WTC11 (cell line): ENCODE measurements around the gene ARL10.

Source experiments
- MXD4 ChIP-seq: fragments of 250-450 bp; sonication (Bioruptor Pico); IDR thresholded peaks from 2 replicates; pipeline ENCODE4 v1.8.0; 2021; ENCODE audit warnings: mild to moderate bottlenecking, moderate library complexity, borderline replicate concordance
- NFYB ChIP-seq: sonication (generic); formaldehyde crosslinking; conservative IDR thresholded peaks from 2 replicates; pipeline ENCODE4 v1.8.0; 2022; ENCODE audit warnings: low read depth, missing genetic modification reagents
- SMAD3 ChIP-seq: sonication (generic); formaldehyde crosslinking; IDR thresholded peaks from 2 replicates; pipeline ENCODE4 v1.8.0; 2022; ENCODE audit warnings: missing genetic modification reagents, mild to moderate bottlenecking, borderline replicate concordance
- ZNF138 ChIP-seq: sonication (generic); formaldehyde crosslinking; conservative IDR thresholded peaks from 2 replicates; pipeline ENCODE4 v1.8.1; 2022; ENCODE audit warnings: mild to moderate bottlenecking, moderate library complexity, missing genetic modification reagents
- TF ChIP-seq, protein P1 (sequence below): fragments of 200-600 bp; IDR thresholded peaks from 2 replicates; pipeline ENCODE4 v1.8.0; 2022; ENCODE audit warnings: antibody characterized with exemption
- TF ChIP-seq, protein P2 (sequence below): sonication (generic); formaldehyde crosslinking; IDR thresholded peaks from 2 replicates; pipeline ENCODE4 v1.8.0; 2022; ENCODE audit warnings: mild to moderate bottlenecking, missing genetic modification reagents
- TF ChIP-seq, protein P3 (sequence below): sonication (generic); formaldehyde crosslinking; IDR thresholded peaks from 2 replicates; pipeline ENCODE4 v1.8.1; 2023; ENCODE audit warnings: mild to moderate bottlenecking, missing genetic modification reagents, moderate library complexity
- TF ChIP-seq, protein P4 (sequence below): fragments of 250-450 bp; sonication (Bioruptor Pico); IDR thresholded peaks from 2 replicates; pipeline ENCODE4 v1.9.0; 2021; ENCODE audit warnings: moderate library complexity, mild to moderate bottlenecking, inconsistent platforms, borderline replicate concordance
- TF ChIP-seq, protein P5 (sequence below): sonication (generic); formaldehyde crosslinking; conservative IDR thresholded peaks from 2 replicates; pipeline ENCODE4 v1.8.1; 2022; ENCODE audit warnings: mild to moderate bottlenecking, missing genetic modification reagents
- TF ChIP-seq, protein P6 (sequence below): sonication (generic); formaldehyde crosslinking; IDR thresholded peaks from 2 replicates; pipeline ENCODE4 v1.8.0; 2022; ENCODE audit warnings: mild to moderate bottlenecking, missing genetic modification reagents
- TF ChIP-seq, protein P7 (sequence below): sonication (generic); formaldehyde crosslinking; IDR thresholded peaks from 2 replicates; pipeline ENCODE4 v1.8.1; 2023; ENCODE audit warnings: mild to moderate bottlenecking, missing genetic modification reagents, moderate library complexity

DNA sequence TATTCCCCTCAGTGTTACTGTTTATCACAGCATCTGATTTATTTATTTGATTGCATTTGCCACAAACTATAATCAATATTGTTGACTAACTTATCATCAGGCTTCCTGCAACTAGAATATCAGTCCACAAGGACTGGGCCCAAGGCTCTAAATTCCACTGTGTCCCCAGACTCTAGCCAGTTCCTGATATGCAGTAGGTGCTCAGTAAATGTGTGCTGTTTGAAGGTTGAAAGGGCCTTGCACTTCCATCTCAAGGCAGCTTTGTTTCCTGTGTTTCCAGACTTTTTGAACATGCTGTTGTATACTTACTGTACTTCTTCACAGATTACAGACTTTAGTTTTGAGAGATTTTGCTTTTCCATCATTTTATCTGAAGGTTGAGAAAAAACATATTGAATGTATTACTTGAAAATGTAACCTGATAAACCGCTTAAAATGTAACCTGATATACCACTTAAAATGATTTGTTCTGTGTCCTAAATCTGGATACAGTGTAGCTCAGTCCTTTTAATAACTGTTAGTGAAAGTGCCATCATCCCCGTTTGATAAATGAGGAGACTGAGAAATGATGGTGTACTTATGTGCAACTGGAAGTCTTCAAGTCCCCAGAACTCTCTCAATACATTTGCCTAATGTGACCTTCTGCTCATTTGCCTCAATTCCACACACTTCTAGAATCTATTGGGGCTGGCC lies 22.4 kb upstream of the ARL10 start:
- TF ChIP-seq, protein P1, sequence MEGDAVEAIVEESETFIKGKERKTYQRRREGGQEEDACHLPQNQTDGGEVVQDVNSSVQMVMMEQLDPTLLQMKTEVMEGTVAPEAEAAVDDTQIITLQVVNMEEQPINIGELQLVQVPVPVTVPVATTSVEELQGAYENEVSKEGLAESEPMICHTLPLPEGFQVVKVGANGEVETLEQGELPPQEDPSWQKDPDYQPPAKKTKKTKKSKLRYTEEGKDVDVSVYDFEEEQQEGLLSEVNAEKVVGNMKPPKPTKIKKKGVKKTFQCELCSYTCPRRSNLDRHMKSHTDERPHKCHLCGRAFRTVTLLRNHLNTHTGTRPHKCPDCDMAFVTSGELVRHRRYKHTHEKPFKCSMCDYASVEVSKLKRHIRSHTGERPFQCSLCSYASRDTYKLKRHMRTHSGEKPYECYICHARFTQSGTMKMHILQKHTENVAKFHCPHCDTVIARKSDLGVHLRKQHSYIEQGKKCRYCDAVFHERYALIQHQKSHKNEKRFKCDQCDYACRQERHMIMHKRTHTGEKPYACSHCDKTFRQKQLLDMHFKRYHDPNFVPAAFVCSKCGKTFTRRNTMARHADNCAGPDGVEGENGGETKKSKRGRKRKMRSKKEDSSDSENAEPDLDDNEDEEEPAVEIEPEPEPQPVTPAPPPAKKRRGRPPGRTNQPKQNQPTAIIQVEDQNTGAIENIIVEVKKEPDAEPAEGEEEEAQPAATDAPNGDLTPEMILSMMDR: no peak
- no peak for TF ChIP-seq SMAD3
- TF ChIP-seq, protein P2, sequence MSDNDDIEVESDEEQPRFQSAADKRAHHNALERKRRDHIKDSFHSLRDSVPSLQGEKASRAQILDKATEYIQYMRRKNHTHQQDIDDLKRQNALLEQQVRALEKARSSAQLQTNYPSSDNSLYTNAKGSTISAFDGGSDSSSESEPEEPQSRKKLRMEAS (CRISPR knock-in tag): no peak
- TF ChIP-seq MXD4: no peak
- TF ChIP-seq, protein P3, sequence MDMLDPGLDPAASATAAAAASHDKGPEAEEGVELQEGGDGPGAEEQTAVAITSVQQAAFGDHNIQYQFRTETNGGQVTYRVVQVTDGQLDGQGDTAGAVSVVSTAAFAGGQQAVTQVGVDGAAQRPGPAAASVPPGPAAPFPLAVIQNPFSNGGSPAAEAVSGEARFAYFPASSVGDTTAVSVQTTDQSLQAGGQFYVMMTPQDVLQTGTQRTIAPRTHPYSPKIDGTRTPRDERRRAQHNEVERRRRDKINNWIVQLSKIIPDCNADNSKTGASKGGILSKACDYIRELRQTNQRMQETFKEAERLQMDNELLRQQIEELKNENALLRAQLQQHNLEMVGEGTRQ (CRISPR knock-in tag): no peak
- TF ChIP-seq, protein P4, sequence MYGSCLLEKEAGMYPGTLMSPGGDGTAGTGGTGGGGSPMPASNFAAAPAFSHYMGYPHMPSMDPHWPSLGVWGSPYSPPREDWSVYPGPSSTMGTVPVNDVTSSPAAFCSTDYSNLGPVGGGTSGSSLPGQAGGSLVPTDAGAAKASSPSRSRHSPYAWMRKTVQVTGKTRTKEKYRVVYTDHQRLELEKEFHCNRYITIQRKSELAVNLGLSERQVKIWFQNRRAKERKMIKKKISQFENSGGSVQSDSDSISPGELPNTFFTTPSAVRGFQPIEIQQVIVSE (CRISPR knock-in tag): no peak
- TF ChIP-seq, protein P5, sequence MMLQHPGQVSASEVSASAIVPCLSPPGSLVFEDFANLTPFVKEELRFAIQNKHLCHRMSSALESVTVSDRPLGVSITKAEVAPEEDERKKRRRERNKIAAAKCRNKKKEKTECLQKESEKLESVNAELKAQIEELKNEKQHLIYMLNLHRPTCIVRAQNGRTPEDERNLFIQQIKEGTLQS: no peak
- no peak for TF ChIP-seq NFYB
- TF ChIP-seq, protein P6, sequence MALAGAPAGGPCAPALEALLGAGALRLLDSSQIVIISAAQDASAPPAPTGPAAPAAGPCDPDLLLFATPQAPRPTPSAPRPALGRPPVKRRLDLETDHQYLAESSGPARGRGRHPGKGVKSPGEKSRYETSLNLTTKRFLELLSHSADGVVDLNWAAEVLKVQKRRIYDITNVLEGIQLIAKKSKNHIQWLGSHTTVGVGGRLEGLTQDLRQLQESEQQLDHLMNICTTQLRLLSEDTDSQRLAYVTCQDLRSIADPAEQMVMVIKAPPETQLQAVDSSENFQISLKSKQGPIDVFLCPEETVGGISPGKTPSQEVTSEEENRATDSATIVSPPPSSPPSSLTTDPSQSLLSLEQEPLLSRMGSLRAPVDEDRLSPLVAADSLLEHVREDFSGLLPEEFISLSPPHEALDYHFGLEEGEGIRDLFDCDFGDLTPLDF (CRISPR knock-in tag): no peak
- TF ChIP-seq ZNF138: no peak
- TF ChIP-seq, protein P7, sequence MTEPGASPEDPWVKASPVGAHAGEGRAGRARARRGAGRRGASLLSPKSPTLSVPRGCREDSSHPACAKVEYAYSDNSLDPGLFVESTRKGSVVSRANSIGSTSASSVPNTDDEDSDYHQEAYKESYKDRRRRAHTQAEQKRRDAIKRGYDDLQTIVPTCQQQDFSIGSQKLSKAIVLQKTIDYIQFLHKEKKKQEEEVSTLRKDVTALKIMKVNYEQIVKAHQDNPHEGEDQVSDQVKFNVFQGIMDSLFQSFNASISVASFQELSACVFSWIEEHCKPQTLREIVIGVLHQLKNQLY (CRISPR knock-in tag): no peak
